ENCODE measurements around the gene PDAP1. TPM values are rescaled to one million over a fixed set of nuclear protein-coding genes. Genes with fewer than 3 reads are reported as not detected.
A peak's percentile ranks its signal among the peaks of the same experiment; 100 is the strongest.

The PDAP1 gene
- total and polyA plus RNA-seq, 9 of the 15 experiments (the other 6 are each of a cell fraction or from before 2014, with no cell fraction given) = 10.2 to 315 (median 129) TPM

DNA sequence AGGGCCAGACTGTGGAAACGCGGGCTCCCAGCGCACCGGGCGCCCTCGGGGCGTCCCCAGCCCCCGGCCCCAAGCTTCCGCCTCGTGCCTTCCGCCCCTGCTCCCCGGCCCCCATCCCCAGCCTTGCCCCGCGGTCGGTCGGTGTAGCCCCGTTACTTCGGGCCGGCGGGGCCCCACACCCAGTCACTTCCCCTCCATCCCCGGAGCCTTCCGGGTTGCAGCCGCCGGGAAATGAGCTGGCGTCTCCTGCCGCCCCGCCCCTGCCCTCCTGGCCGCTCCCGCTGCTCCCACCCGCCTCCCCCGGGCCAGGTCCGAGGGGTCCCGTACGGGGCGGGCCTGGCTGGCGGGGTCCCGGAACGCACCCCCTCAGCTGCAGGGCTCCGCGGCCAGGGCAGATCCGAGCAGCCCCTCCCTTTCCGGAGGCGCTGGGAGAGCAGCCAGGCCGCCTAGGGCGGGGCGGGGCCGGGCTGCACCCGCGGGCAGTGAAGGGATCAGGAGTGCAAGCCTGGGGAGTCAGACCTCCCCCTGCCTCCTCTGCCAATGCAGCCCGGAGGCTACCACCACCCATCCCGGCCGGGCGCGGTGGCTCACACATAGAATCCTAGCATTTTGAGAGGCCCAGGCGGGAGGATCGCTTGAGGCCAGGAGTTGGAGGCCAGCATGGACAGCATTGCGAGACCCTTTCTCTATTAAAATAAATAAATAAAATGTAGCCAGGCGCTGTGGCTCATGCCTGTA, 33.2 kb downstream of the PDAP1 start (continued):
- TF ChIP-seq, protein P1, sequence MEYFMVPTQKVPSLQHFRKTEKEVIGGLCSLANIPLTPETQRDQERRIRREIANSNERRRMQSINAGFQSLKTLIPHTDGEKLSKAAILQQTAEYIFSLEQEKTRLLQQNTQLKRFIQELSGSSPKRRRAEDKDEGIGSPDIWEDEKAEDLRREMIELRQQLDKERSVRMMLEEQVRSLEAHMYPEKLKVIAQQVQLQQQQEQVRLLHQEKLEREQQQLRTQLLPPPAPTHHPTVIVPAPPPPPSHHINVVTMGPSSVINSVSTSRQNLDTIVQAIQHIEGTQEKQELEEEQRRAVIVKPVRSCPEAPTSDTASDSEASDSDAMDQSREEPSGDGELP (CRISPR knock-in tag; IDR thresholded peaks at IDR 0.05; ENCODE audit: borderline replicate concordance) = peak; percentile 80
- TF ChIP-seq, protein P2, sequence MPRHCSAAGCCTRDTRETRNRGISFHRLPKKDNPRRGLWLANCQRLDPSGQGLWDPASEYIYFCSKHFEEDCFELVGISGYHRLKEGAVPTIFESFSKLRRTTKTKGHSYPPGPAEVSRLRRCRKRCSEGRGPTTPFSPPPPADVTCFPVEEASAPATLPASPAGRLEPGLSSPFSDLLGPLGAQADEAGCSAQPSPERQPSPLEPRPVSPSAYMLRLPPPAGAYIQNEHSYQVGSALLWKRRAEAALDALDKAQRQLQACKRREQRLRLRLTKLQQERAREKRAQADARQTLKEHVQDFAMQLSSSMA (CRISPR knock-in tag; IDR thresholded peaks at IDR 0.05) = no peak
- TF ChIP-seq CBX1 (IDR thresholded peaks at IDR 0.05; ENCODE audit: low read depth) = peak; percentile 83
- TF ChIP-seq, protein P3, sequence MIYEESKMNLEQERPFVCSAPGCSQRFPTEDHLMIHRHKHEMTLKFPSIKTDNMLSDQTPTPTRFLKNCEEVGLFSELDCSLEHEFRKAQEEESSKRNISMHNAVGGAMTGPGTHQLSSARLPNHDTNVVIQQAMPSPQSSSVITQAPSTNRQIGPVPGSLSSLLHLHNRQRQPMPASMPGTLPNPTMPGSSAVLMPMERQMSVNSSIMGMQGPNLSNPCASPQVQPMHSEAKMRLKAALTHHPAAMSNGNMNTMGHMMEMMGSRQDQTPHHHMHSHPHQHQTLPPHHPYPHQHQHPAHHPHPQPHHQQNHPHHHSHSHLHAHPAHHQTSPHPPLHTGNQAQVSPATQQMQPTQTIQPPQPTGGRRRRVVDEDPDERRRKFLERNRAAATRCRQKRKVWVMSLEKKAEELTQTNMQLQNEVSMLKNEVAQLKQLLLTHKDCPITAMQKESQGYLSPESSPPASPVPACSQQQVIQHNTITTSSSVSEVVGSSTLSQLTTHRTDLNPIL (CRISPR knock-in tag; IDR thresholded peaks at IDR 0.05) = no peak
- no peak for TF ChIP-seq ADNP (tag; IDR thresholded peaks at IDR 0.05)
- peak; percentile 32 for TF ChIP-seq RBM25 (IDR thresholded peaks at IDR 0.05; ENCODE audit: low read depth, low read length, severe bottlenecking)
- TF ChIP-seq EGR1 (conservative IDR thresholded peaks at IDR 0.05) = 0 out of 2 replicates have a peak, but pooled peaks have one; percentile 12
- TF ChIP-seq TFAM (CRISPR knock-in tag; conservative IDR thresholded peaks at IDR 0.05) = no peak
- no peak for TF ChIP-seq SIX5 (IDR thresholded peaks at IDR 0.05; ENCODE audit: borderline replicate concordance in 1 of 2, insufficient read depth in 1 of 2, low read depth in 1 of 2, low read length in 2 of 2)
- TF ChIP-seq NFYB (IDR thresholded peaks at IDR 0.05; ENCODE audit: extremely low read depth, insufficient read length) = no peak
- TF ChIP-seq CBX2 (IDR thresholded peaks at IDR 0.05; ENCODE audit: insufficient read depth, low read length, poor library complexity, severe bottlenecking) = no peak
- no peak for TF ChIP-seq EP300 (IDR thresholded peaks at IDR 0.05; ENCODE audit: low read length)
- TF ChIP-seq PRMT5 (CRISPR knock-in tag; IDR thresholded peaks at IDR 0.05) = no peak
- no peak for TF ChIP-seq MCM2 (IDR thresholded peaks at IDR 0.05; ENCODE audit: low read depth)
- TF ChIP-seq CTBP1 (IDR thresholded peaks at IDR 0.05; ENCODE audit: borderline replicate concordance) = peak; percentile 67; the same call in 1 of the 2 replicates
- TF ChIP-seq ZBTB17 (CRISPR knock-in tag; IDR thresholded peaks at IDR 0.05) = peak; percentile 63
- no peak for TF ChIP-seq CBX8 (IDR thresholded peaks at IDR 0.05; ENCODE audit: borderline replicate concordance, extremely low read depth, low read depth, low read length, poor library complexity, severe bottlenecking)
- no peak for TF ChIP-seq EHMT2 (IDR thresholded peaks at IDR 0.05)
- TF ChIP-seq NFATC3 (IDR thresholded peaks at IDR 0.05) = no peak
- no peak for TF ChIP-seq SREBF2 (CRISPR knock-in tag; IDR thresholded peaks at IDR 0.05)
- TF ChIP-seq STAG1 (CRISPR knock-in tag; IDR thresholded peaks at IDR 0.05; ENCODE audit: borderline replicate concordance) = no peak
- TF ChIP-seq ELF2 (CRISPR knock-in tag; IDR thresholded peaks at IDR 0.05) = peak; percentile 77
- TF ChIP-seq FOXA3 (CRISPR knock-in tag; conservative IDR thresholded peaks at IDR 0.05 in 1 of 2, IDR thresholded peaks at IDR 0.05 in 1 of 2) = no peak
- no peak for TF ChIP-seq ZNF436 (CRISPR knock-in tag; IDR thresholded peaks at IDR 0.05)
- no peak for TF ChIP-seq SRSF3 (IDR thresholded peaks at IDR 0.05; ENCODE audit: insufficient read depth, low read length)
- TF ChIP-seq TEAD1 (CRISPR knock-in tag; IDR thresholded peaks at IDR 0.05) = 0 out of 4 replicates have a peak, but pooled peaks of 1 of the 2 experiments have one; percentile 52
- no peak; the same call in 1 of the 2 replicates for TF ChIP-seq PHF8 (IDR thresholded peaks at IDR 0.05; ENCODE audit: borderline replicate concordance, low read length)

All from K562 (cell line).